ENCODE measurements around the gene SHANK1.
"Not testable (repeated sequence)": the region's sequence is repeated elsewhere in the genome, so short reads cannot be mapped to it uniquely, and the experiment has no call there.

Gene SHANK1

GRCh38 chr19:50633973-50634372, 85.6 kb downstream of the SHANK1 start:
- DNase-seq (ENCODE audit: low spot score): no peak

GRCh38 chr19:50633359-50633758, 86.2 kb downstream of the SHANK1 start:
- no peak for DNase-seq (ENCODE audit: low spot score)

DNA sequence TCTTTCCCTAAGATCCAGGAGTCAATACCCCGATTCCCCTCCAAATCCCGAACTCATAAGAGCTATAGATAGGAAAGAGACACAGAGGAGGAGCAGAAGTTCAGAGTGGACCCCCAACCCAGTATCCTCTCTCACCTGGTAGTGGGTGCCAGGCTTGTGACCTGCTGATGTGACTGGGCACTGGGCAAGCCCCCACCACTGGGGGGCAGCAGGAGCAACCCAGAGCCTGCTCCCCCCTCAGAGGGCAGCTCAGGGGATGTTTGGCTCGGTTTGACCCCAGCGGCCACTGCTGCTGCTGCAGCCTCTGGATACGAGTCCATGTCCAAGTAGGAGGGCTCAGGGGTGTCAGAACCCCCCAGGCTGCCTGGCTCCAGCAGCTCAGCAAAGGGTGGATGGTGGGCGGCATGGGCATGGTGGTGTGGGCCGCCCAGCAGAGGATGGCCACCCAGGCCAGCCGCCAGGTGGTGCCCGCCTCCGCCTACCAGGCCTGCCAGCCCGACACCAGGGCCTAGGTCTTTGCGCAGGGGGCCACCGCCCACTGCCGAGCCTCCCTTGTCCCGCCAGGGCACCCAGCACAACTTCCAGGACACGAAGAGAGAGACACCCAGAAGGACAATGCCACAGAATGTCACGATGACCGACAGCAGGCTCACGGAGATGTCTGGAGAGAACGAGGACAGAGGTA, 87.3 kb downstream of the SHANK1 start:
- DNase-seq (ENCODE audit: low spot score): no peak

DNA sequence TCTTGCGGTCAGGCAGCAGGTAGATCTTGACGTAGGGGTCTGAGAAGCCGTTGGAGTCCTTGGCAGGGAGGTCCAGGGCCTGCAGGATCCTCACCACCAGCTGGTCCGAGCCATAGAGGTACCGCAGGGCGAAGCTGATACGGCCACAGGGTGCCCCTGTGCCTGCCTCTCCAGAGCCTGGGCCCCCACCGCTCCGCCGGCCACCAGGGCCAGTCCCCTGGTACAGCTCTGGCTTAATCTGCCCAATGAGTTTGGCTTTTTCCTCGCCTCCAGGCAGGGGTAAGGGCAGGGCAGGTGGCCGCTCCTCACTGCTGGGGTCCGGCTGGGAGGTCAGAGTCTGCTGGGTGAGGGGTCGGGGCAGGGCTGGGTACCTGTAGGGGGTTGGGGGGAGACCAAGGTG, 89.8 kb downstream of the SHANK1 start:
- no peak for DNase-seq (ENCODE audit: low spot score)

DNA sequence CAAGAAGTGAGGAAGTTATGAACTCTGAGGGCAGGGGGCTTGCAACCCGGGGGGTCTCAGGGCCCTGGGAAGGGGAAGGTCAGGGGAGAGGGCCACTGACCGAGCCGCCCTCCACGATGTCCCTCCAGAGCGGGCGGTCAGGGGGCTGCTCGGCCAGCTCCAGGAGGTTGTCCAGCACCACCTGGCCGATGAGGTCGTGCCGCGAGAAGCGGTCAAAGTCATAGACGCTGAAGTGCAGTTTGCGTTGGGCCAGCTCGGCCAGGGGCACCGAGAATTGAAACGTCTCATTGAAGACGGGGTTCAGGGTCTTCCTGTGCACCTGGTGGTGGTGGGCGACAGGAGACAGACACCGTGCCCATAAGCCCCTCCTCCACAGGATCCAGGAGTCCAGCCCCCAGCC, 90.4 kb downstream of the SHANK1 start:
- no peak for DNase-seq (ENCODE audit: low spot score)

GRCh38 chr19:50628551-50628950, 91.1 kb downstream of the SHANK1 start:
- DNase-seq (ENCODE audit: low spot score): no peak

DNA sequence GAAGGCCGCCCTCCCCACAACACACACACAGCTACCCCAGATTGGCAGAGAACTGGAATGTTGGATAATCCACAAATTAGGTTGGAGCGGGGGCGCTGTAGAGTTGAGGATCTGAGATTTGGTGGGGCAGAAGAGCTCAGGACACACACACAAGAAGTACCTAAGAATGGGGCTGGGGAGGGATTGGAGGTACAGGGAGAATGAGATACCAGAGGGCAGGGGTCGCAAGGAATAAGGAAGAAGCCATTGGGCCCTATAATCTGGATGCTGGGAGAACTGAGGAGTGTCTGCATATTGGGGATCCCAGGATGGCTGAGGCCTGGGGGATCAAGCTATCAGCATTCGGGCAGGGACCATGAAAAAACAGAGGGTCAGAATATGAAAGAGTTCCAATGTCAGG, 91.5 kb downstream of the SHANK1 start:
- no peak for DNase-seq (ENCODE audit: low spot score)

- no peak for DNase-seq (ENCODE audit: low spot score)
Observed at GRCh38 chr19:50626795-50627194, 92.8 kb downstream of the SHANK1 start.

DNA sequence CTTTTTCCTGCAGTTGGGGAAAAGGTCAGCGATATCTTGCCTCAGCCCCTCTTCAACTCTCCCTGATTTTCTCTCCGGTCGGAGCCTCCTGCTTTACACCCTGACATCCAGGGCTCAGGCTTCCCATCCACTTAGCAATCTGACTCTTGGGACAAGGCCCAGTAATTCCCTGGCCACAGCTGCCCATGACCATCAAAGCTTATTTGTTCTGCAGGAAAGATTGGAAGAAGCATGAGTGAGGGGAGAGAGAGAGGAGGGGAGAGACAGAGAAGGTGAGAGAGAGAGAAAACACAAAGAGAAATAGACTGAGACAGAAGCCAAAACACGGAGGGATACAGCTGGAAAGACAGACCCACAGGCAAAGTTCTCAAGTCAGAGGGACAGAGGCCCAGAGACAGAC, 93.6 kb downstream of the SHANK1 start:
- DNase-seq (ENCODE audit: low spot score): no peak

GRCh38 chr19:50624949-50625600, 94.5 kb downstream of the SHANK1 start:
- DNase-seq (ENCODE audit: low spot score): no peak

GRCh38 chr19:50620394-50620906, 99.2 kb downstream of the SHANK1 start:
- DNase-seq (ENCODE audit: low spot score): not testable (repeated sequence)

GRCh38 chr19:50619184-50619583, 100.4 kb downstream of the SHANK1 start:
- DNase-seq (ENCODE audit: low spot score): not testable (repeated sequence)

- DNase-seq (ENCODE audit: low spot score): not testable (repeated sequence)
Observed at GRCh38 chr19:50618379-50618778, 101.2 kb downstream of the SHANK1 start.

GRCh38 chr19:50612504-50613404, 106.8 kb downstream of the SHANK1 start:
- DNase-seq (ENCODE audit: low spot score): not testable (repeated sequence)

All from iPS-NIHi11 (cell line).